Ovary (tissue), 3 donors: ENCODE measurements around the gene GOLGA5.

Experiments
- EP300 ChIP-seq: sonication (generic); formaldehyde crosslinking; IDR thresholded peaks from one replicate; pipeline ENCODE4 v1.6.1; 2017; ENCODE audit warnings: antibody characterized with exemption
- POLR2A ChIP-seq: fragments of 450-650 bp; IDR thresholded peaks from one replicate; pipeline ENCODE4 v1.6.1; 2017; ENCODE audit warnings: antibody characterized with exemption, mild to moderate bottlenecking, moderate library complexity
- TF ChIP-seq, protein P1 (sequence below), 3 donors: fragments of 450-650 bp in 2 of 3; fragments of 200-600 bp in 1 of 3; IDR thresholded peaks; one replicate each; pipeline versions ENCODE4 v1.5.1 to v1.8.0; 2016 to 2022; ENCODE audit warnings: antibody characterized with exemption in 3 of 3, mild to moderate bottlenecking in 1 of 3
- donor health status: DM: no; HTN: no; CAD: no.

DNA sequence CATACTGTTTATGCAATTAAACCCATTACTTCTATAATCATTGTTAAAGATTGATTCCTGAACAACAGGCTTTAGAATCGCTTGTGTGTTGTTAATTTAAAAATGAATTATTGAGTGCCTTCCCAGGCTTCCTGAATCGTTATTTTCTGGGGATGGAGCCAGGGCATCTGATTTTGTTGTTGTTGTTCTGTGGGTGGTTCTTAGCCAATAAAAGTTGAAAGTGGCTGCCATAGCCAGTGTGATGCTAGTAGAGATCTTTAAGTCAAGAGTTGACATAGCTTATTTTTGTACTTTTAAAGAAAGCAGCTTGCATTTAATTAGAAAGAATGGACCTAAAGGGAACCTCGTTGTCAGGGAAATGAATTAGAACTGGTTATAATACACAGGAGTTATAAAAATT lies 6.4 kb downstream of the GOLGA5 start:
- TF ChIP-seq, protein P1, sequence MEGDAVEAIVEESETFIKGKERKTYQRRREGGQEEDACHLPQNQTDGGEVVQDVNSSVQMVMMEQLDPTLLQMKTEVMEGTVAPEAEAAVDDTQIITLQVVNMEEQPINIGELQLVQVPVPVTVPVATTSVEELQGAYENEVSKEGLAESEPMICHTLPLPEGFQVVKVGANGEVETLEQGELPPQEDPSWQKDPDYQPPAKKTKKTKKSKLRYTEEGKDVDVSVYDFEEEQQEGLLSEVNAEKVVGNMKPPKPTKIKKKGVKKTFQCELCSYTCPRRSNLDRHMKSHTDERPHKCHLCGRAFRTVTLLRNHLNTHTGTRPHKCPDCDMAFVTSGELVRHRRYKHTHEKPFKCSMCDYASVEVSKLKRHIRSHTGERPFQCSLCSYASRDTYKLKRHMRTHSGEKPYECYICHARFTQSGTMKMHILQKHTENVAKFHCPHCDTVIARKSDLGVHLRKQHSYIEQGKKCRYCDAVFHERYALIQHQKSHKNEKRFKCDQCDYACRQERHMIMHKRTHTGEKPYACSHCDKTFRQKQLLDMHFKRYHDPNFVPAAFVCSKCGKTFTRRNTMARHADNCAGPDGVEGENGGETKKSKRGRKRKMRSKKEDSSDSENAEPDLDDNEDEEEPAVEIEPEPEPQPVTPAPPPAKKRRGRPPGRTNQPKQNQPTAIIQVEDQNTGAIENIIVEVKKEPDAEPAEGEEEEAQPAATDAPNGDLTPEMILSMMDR (IDR thresholded peaks at IDR 0.05): no peak
- TF ChIP-seq POLR2A (no peak), EP300 (no peak)
